ENCODE results near the gene TMEM134. TPM values are rescaled to one million over a fixed set of nuclear protein-coding genes. Genes with fewer than 3 reads are reported as not detected.
A peak's percentile ranks its signal among the peaks of the same experiment; 100 is the strongest.

Gene TMEM134
- total RNA-seq, 1 donor from 2014 or later: 40.8 TPM

- peak; percentile 78 for DNase-seq (ENCODE audit: low read depth, low spot score)
- Mint-ChIP-seq H3K9me3 (no peaks in the 10 kb centered on the region), H3K4me1 (peaks cover 36% of the 10 kb centered on the region), H3K36me3 (ENCODE audit: low read depth) (peaks cover 5% of the 10 kb centered on the region), H3K27me3 (ENCODE audit: low read depth) (peaks cover 13% of the 10 kb centered on the region), H3K4me3 (peak overlapping the region; percentile 93), H3K27ac (ENCODE audit: unreplicated experiment) (peak overlapping the region; percentile 87)
- TF ChIP-seq CTCF (conservative IDR thresholded peaks at IDR 0.05): peak; percentile 97
These were observed 36.8 kb upstream of the TMEM134 start for GRCh38 chr11:67505605-67506396.

DNA sequence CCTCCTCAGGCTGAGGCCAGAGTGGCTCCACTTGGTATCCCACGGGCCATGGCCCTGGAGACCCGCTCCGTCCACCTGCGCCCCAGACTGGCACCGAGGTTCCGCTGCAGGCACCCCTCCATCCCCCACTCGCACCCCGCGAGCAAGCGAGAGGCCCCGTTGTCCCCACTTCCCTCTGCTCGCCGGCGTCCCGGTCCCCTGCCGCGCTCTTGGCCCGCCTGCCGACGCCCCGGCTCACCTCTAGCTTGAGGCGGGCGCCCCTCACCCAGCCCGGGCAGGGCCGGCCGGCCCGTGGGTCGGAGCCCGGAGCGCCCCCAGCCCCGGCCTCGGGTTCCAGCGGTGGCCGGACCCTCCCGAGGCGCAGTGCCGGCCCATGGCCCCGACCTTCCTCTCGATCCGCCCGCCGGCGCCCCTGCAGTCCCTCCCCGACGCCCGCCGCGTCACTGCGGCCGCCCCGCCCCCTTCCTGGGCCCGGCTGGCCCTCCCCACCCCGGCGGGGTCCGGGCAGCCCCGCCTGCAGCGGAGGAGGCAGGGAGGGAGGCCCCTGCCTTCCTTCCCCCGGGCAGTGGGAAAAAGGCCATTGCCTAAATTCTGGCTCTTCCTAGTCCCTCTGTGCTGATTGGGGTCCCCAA lies 36.0 kb upstream of the TMEM134 start, which contains the start of gene PITPNM1:
PITPNM1 (minus strand) TSS at position 414 of the 632 bp plus-strand sequence. CDS start 1,183 bp downstream, outside the sequence.
- Mint-ChIP-seq H3K36me3 (ENCODE audit: low read depth) (peaks cover 8% of the 10 kb centered on the region), H3K4me1 (peaks cover 36% of the 10 kb centered on the region), H3K4me3 (peak within 1 kb of the TSS; percentile 93), H3K9me3 (no peaks in the 10 kb centered on the region), H3K27me3 (ENCODE audit: low read depth) (peaks cover 8% of the 10 kb centered on the region), H3K27ac (ENCODE audit: unreplicated experiment) (peak within 1 kb of the TSS; percentile 87)
- peak; percentile 58 for DNase-seq (ENCODE audit: low read depth, low spot score)
- no peak for TF ChIP-seq CTCF (conservative IDR thresholded peaks at IDR 0.05)

GRCh38 chr11:67504005-67504949 lies 35.2 kb upstream of the TMEM134 start:
- no peak for TF ChIP-seq CTCF (conservative IDR thresholded peaks at IDR 0.05)
- H3K36me3 Mint-ChIP-seq (ENCODE audit: low read depth): peaks cover 12% of the 10 kb centered on the region
- H3K4me3 Mint-ChIP-seq: peak overlapping the region; percentile 92
- H3K9me3 Mint-ChIP-seq: no peaks in the 10 kb centered on the region
- peaks cover 36% of the 10 kb centered on the region for H3K4me1 Mint-ChIP-seq
- H3K27ac Mint-ChIP-seq (ENCODE audit: unreplicated experiment): peak overlapping the region; percentile 75
- H3K27me3 Mint-ChIP-seq (ENCODE audit: low read depth): peaks cover 4% of the 10 kb centered on the region
- DNase-seq (ENCODE audit: low read depth, low spot score): peak; percentile 40

DNA sequence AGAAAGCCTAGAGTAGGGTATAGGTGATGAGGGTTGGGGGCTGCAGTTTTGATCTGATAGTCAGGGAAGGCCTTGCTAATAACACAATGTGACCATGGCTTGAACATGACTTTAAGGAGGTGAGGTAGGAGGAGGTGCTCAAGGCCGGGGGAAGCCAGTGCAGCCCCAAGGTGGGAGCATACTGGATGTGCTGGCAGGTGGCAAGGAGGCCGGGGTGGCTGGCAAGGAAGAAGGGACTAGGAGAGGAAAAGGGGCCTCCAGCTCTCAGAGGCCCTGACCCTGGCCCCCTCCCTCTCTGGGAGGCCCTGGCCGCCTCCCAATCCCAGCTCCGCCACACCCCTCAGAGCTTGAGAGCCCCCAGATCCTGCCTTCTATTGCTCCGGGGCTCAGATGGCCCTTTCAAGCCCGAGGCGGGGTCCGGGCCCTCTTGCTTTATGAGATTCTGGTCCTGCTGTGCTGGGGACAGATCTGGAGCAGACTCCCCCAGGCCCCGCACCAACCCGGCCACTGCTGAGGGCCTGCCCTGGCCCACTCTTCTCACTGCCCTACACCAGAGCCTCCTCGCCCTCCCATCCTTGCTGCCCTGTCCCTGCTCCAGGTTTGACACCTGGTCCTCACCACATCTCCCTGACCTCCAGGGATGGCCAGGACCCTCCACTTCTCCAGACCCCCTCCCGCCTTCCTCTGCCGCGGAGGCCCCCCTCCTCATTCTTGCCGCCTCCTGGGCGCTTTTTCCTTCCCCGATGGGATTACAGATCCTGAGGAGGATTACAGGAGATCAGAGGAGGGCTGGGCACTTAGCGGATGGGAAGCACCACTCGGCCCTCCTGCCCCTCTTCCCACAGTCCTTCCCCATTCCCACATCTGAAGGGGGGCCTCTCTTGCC lies 34.3 kb upstream of the TMEM134 start:
- no peak overlapping the region for H3K27ac Mint-ChIP-seq (ENCODE audit: unreplicated experiment)
- peak overlapping the region; percentile 93 for H3K4me3 Mint-ChIP-seq

More for the DNA sequence above, 34.3 kb upstream of the TMEM134 start:
- peaks cover 12% of the 10 kb centered on the region for H3K36me3 Mint-ChIP-seq (ENCODE audit: low read depth)
- DNase-seq (ENCODE audit: low read depth, low spot score): no peak
- no peak for TF ChIP-seq CTCF (conservative IDR thresholded peaks at IDR 0.05)
- peaks cover 27% of the 10 kb centered on the region for H3K4me1 Mint-ChIP-seq
- no peaks in the 10 kb centered on the region for H3K27me3 Mint-ChIP-seq (ENCODE audit: low read depth)
- H3K9me3 Mint-ChIP-seq: no peaks in the 10 kb centered on the region

Data from neural crest cell (in vitro differentiated cells).